ENCODE measurements around the gene FARSA.
A peak's percentile ranks its signal among the peaks of the same experiment; 100 is the strongest.

The FARSA gene

GRCh38 chr19:12949363-12950283, 16.1 kb upstream of the FARSA start:
- no peak overlapping the region for H2BK5ac ChIP-seq (ENCODE audit: low read depth, low read length, poor library complexity, severe bottlenecking)
- no peak overlapping the region for H2BK15ac ChIP-seq (ENCODE audit: low read depth, poor library complexity, severe bottlenecking)
- H3K4ac ChIP-seq (ENCODE audit: low read depth in 1 of 2, low read length in 2 of 2) = no peak overlapping the region
- no peak overlapping the region for H4K91ac ChIP-seq (ENCODE audit: low read length)
- no peak overlapping the region for H3K27ac ChIP-seq (ENCODE audit: low read length, poor library complexity, severe bottlenecking)
- H2AFZ ChIP-seq (ENCODE audit: low read depth, low read length) = no peak overlapping the region
- peaks cover 13% of the 10 kb centered on the region for H3K4me1 ChIP-seq (ENCODE audit: control insufficient read depth, insufficient read depth, low read depth, low read length)
- no peaks in the 10 kb centered on the region for H3K27me3 ChIP-seq (ENCODE audit: control insufficient read depth in 1 of 2, insufficient read depth in 1 of 2, low read length in 2 of 2)
- H3K4me2 ChIP-seq (ENCODE audit: low read length, poor library complexity, severe bottlenecking) = no peak overlapping the region
- H4K8ac ChIP-seq (ENCODE audit: low read length) = no peak overlapping the region
- peaks cover 71 to 75% of the 10 kb centered on the region in 2 experiments for H3K36me3 ChIP-seq (ENCODE audit: control insufficient read depth in 1 of 2, insufficient read depth in 2 of 2, low read depth in 1 of 2, low read length in 2 of 2)
- no peak overlapping the region for H3K9ac ChIP-seq (ENCODE audit: low read length)
- no peak overlapping the region for H3K18ac ChIP-seq (ENCODE audit: low read depth in 1 of 2, low read length in 2 of 2)
- H2AK5ac ChIP-seq (ENCODE audit: low read length, severe bottlenecking) = no peak overlapping the region
- no peak overlapping the region for H3K14ac ChIP-seq (ENCODE audit: low read length in 2 of 2)
- WGBS = 95% methylated on average over 16 of the region's 16 CpGs
- no peak for DNase-seq
- H2BK12ac ChIP-seq (ENCODE audit: low read length in 2 of 2) = no peak overlapping the region
- H3K23ac ChIP-seq (ENCODE audit: low read length in 2 of 2) = no peak overlapping the region
- H3K4me3 ChIP-seq (ENCODE audit: insufficient read depth in 1 of 2, low read depth in 1 of 2, low read length in 2 of 2) = no peak overlapping the region
- H3K79me1 ChIP-seq (replicated peaks; ENCODE audit: low read length, poor library complexity, severe bottlenecking) = peaks cover 19% of the 10 kb centered on the region
- H3K9me3 ChIP-seq (ENCODE audit: control insufficient read depth, low read length) = no peaks in the 10 kb centered on the region
- H2BK120ac ChIP-seq (ENCODE audit: low read depth, low read length) = no peak overlapping the region

- Histone ChIP-seq H3K23ac (ENCODE audit: low read length in 2 of 2) (no peak overlapping the region), H4K8ac (ENCODE audit: low read length) (no peak overlapping the region), H3K9me3 (ENCODE audit: control insufficient read depth, low read length) (no peaks in the 10 kb centered on the region), H3K27ac (ENCODE audit: low read length, poor library complexity, severe bottlenecking) (no peak overlapping the region), H2AK5ac (ENCODE audit: low read length, severe bottlenecking) (no peak overlapping the region), H3K4ac (ENCODE audit: low read depth in 1 of 2, low read length in 2 of 2) (no peak overlapping the region), H3K18ac (ENCODE audit: low read depth in 1 of 2, low read length in 2 of 2) (no peak overlapping the region), H2AFZ (ENCODE audit: low read depth, low read length) (no peak overlapping the region), H3K4me1 (ENCODE audit: control insufficient read depth, insufficient read depth, low read depth, low read length) (peaks cover 13% of the 10 kb centered on the region), H4K91ac (ENCODE audit: low read length) (no peak overlapping the region), H3K36me3 (ENCODE audit: control insufficient read depth in 1 of 2, insufficient read depth in 2 of 2, low read depth in 1 of 2, low read length in 2 of 2) (peaks cover 71 to 74% of the 10 kb centered on the region in 2 experiments), H3K4me2 (ENCODE audit: low read length, poor library complexity, severe bottlenecking) (no peak overlapping the region), H2BK15ac (ENCODE audit: low read depth, poor library complexity, severe bottlenecking) (no peak overlapping the region), H2BK12ac (ENCODE audit: low read length in 2 of 2) (no peak overlapping the region), H3K4me3 (ENCODE audit: insufficient read depth in 1 of 2, low read depth in 1 of 2, low read length in 2 of 2) (no peak overlapping the region), H3K14ac (ENCODE audit: low read length in 2 of 2) (no peak overlapping the region), H3K9ac (ENCODE audit: low read length) (no peak overlapping the region), H3K79me1 (replicated peaks; ENCODE audit: low read length, poor library complexity, severe bottlenecking) (peaks cover 19% of the 10 kb centered on the region), H2BK5ac (ENCODE audit: low read depth, low read length, poor library complexity, severe bottlenecking) (no peak overlapping the region), H3K27me3 (ENCODE audit: control insufficient read depth in 1 of 2, insufficient read depth in 1 of 2, low read length in 2 of 2) (no peaks in the 10 kb centered on the region), H2BK120ac (ENCODE audit: low read depth, low read length) (no peak overlapping the region)
- DNase-seq = no peak
- whole genome bisulfite sequencing = 96% methylated on average over 30 of the region's 30 CpGs
These were observed 15.3 kb upstream of the FARSA start for GRCh38 chr19:12948612-12949362.

- no peak for DNase-seq
- Histone ChIP-seq H2BK120ac (ENCODE audit: low read depth, low read length) (no peak overlapping the region), H3K27me3 (ENCODE audit: control insufficient read depth in 1 of 2, insufficient read depth in 1 of 2, low read length in 2 of 2) (no peaks in the 10 kb centered on the region), H2BK5ac (ENCODE audit: low read depth, low read length, poor library complexity, severe bottlenecking) (no peak overlapping the region), H2BK15ac (ENCODE audit: low read depth, poor library complexity, severe bottlenecking) (no peak overlapping the region), H3K36me3 (ENCODE audit: control insufficient read depth in 1 of 2, insufficient read depth in 2 of 2, low read depth in 1 of 2, low read length in 2 of 2) (peaks cover 71 to 76% of the 10 kb centered on the region in 2 experiments), H3K4me1 (ENCODE audit: control insufficient read depth, insufficient read depth, low read depth, low read length) (peaks cover 12% of the 10 kb centered on the region), H3K27ac (ENCODE audit: low read length, poor library complexity, severe bottlenecking) (no peak overlapping the region), H3K9me3 (ENCODE audit: control insufficient read depth, low read length) (no peaks in the 10 kb centered on the region), H2AK5ac (ENCODE audit: low read length, severe bottlenecking) (no peak overlapping the region), H3K14ac (ENCODE audit: low read length in 2 of 2) (no peak overlapping the region), H4K91ac (ENCODE audit: low read length) (no peak overlapping the region), H4K8ac (ENCODE audit: low read length) (no peak overlapping the region), H3K4me3 (ENCODE audit: insufficient read depth in 1 of 2, low read depth in 1 of 2, low read length in 2 of 2) (peak overlapping the region in 1 of 2 experiments; percentile 97), H3K18ac (ENCODE audit: low read depth in 1 of 2, low read length in 2 of 2) (no peak overlapping the region), H3K23ac (ENCODE audit: low read length in 2 of 2) (no peak overlapping the region), H3K79me1 (replicated peaks; ENCODE audit: low read length, poor library complexity, severe bottlenecking) (peaks cover 19% of the 10 kb centered on the region), H3K9ac (ENCODE audit: low read length) (peak overlapping the region; percentile 99), H2AFZ (ENCODE audit: low read depth, low read length) (no peak overlapping the region), H2BK12ac (ENCODE audit: low read length in 2 of 2) (no peak overlapping the region), H3K4ac (ENCODE audit: low read depth in 1 of 2, low read length in 2 of 2) (no peak overlapping the region), H3K4me2 (ENCODE audit: low read length, poor library complexity, severe bottlenecking) (no peak overlapping the region)
- 97% methylated on average over 25 of the region's 28 CpGs for WGBS
These were observed 14.4 kb upstream of the FARSA start for GRCh38 chr19:12947702-12948611.
